ENCODE results near the gene SGMS2.

The SGMS2 gene

DNA sequence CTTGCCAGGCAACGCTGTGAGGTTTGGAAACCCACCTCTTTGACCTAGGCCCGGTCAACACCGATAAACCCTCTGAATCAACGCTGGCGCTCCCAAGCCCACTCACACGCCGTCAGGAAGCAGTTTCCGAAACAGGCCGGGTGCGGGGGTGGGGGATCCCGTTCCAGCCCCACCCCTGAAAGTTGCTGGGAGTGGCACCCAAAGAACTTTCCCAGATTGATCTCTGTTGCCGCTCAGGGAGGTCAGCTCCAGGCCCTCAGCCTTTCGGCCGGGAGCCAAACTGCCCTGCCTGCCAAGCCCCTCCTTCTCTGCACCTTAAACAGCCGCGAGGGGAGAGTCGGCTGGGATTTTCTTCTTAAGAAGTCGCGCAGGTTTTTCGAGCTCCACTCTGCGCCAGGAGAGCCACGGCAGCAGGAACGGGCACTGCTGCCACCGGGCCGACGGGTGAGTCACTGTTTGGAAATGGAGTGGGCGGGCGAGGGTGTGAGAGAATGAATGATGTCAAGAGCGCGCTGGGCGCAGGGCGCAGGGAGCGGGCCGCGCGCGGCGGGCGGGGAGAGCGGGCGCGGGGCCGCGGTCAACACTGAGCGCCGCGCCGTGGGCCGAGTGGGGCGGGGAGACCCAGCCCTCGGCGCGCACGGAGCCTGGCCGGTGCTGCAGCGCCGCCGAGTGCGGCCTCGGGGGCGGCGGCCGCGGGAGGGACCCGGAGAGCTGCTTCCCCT, at the start of gene SGMS2:
TSS of gene SGMS2 (plus strand) at position 583 of the 722 bp plus-strand sequence. CDS start 70,622 bp downstream, outside the sequence.
- peak; percentile 52 to 66 for DNase-seq (ENCODE audit: extremely low read depth in 1 of 2, low read depth in 1 of 2)

DNA sequence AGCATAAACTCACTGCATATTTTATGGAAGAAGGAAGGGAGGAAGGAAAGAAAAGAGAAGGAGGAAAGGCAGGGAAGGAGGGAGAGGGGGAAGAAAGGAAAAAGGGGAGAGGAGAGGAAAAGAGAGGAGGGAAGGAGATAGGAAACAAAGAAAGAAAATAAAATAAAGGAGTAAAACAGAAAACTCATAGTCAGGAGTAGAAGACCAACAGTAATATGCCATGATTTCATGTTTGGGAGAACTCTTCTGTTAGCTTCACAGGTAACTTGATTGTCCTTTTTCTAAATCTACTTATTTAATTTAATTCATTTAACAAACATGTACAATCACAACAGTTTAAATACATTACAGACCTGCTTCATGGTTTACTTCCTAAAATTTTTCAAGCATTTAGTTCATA, 46.8 kb upstream of the SGMS2 start:
- no peak for DNase-seq (ENCODE audit: extremely low read depth in 1 of 2, low read depth in 1 of 2)

DNA sequence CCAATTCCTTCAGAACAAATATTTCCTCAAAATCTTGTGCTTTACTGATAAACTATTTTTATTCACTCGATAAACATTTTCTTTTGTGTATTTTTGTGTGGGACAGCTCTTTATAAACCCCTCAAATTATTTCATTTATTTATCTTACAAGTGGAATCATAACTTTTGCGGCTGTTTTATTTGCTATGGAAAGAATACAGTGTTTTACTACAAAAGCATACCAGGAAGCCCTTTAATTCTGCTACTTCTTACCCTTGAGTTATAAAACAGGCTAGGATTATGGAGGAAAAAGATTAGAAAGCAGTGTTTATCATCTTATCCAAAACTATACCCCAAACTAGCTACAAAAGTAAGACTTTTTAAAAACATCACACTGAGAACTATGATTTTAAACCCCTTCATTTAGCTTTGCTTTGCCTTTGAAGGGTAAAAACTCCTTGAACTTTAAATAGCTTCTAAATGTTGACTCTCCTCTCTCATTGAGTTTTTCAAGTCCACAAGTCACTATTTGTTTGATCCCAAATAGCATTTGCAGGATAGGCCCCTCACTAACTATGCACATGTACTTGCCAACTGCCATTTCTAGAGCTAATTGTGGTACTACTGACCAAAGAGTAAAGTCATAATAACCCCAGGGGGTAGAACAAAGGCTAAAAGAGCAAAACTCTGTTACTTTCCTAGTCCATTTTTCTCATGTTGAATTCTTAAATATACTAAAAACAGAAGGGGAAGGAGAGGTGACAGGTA, 45.8 kb upstream of the SGMS2 start:
- no peak for DNase-seq (ENCODE audit: extremely low read depth in 1 of 2, low read depth in 1 of 2)

DNA sequence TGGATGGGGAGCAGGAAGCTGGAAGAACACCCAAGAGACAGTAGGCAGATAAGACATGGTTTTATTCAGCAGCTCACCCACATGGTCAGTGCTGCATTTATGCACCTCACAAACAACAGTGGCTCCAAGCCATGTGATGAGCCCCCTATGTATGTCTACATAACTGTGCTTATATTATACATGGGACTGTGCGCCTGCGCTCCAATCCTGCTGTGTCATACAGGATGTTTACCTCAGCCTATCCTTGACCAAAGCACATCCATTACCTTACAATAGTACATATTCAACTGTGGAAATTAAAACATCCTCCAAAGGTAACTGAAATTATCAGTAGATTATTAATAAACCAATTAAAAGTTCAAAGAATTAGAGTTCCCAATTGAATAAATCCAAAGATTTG, 44.1 kb upstream of the SGMS2 start:
- DNase-seq (ENCODE audit: extremely low read depth in 1 of 2, low read depth in 1 of 2) = no peak

DNA sequence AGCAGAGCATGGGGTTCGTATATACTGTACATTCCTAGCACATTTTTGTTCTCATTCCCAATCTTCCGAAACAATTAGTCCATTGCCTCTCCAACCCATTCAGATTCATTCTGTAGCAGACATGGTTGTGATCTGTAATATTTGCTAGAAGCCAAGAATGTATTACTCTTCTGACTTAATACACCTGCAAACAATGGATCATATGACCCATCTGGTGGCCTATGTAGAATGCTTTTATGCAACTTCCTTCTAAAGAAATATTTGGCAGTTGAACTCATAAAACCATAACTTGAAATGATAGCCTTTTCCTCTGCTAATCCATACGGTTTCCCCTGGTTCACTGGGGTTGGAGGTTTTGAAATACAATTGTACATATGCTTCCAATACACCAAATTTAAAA, 32.8 kb upstream of the SGMS2 start:
- no peak for DNase-seq (ENCODE audit: extremely low read depth in 1 of 2, low read depth in 1 of 2)

DNA sequence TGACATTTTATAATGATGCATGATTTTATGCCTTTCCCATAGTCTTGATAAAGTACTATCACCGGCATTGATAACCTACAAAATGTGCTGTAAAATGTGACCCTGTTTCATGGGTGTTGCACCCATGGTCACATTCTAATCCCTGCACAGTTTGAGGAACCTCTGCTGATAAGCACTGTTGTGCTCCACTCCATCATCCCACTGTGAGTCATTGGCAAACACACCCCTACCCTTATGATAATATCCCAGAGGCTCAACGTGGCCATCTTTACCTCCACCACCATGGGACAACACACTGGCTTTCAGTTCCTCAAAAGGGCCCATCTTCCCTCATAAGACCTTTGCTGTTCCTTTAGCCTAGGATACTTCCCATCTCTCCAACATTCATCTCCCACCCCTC, 32.0 kb upstream of the SGMS2 start:
- no peak for DNase-seq (ENCODE audit: extremely low read depth in 1 of 2, low read depth in 1 of 2)

DNA sequence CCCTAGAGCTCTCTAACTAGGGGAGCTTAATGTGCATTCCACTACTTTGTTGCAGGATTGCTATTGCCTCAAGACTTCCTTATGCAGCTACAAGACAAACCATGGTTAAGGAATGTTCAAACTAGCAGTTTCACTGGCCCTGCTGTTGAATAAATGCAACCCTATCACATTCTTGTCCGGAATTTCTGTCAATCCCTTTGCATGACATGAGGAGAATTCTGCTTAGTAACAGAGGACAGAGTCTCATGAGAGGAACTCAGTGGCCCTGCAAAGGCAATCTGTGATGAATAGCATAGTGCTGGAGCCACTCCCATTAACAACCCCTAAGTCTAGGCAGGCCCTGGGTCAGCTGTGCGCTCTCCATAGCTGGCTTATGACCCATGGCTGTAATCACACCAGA, 30.7 kb upstream of the SGMS2 start:
- no peak for DNase-seq (ENCODE audit: extremely low read depth in 1 of 2, low read depth in 1 of 2)

DNA sequence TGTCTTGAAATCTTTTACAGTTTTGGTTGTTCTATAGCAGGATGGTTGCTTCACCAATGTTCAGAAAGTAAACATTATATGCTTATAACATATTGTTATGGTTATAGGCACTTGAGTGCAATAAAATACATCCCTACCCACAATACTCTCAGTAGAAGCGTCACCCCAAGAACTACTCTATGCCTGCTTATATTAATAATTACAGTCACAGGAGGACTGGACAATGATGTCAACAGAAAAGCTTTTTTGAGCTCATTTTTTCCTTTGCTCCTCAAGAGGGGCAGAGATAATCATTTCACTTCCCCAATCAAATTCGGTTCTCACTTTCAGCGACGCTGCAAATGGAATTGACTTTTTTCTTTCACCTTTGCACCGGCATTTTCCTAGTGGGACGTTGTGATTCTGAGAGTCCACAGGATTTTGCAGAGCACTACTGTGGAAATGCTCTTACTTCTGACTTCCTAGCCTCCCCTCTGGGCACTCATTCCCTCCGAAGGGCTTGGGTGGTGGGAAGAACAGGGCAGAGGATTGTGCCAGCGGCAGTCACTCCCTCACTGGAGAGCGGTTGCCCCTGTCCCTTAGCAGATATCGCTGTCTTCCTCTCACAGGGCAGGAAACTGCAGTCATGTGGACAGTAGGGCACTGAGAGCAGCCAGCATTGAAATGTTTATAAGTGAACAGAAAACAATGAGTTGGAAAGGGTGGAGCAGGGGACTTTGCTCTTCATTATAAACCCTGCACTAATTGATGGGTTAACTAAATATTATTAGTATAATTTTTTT, 24.9 kb upstream of the SGMS2 start:
- DNase-seq (ENCODE audit: extremely low read depth in 1 of 2, low read depth in 1 of 2) = no peak

DNA sequence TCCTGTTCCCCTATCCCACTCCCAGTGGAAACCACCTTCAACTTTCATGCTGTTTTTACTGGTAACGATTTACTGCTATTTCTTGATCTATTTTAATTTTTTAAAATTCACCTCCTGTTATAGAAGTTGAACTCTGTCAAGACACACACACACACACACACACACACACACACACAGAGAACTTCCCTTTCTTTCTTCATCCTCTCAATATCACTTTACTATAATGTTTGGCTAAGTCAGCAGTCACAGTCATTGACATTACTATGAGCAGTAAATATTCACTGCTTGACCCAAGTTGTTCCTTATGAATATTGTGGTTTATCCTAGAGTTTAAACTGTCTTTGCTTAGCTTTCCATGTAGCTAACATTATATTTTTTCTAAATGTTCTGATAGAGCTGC, 24.0 kb upstream of the SGMS2 start:
- no peak for DNase-seq (ENCODE audit: extremely low read depth in 1 of 2, low read depth in 1 of 2)

DNA sequence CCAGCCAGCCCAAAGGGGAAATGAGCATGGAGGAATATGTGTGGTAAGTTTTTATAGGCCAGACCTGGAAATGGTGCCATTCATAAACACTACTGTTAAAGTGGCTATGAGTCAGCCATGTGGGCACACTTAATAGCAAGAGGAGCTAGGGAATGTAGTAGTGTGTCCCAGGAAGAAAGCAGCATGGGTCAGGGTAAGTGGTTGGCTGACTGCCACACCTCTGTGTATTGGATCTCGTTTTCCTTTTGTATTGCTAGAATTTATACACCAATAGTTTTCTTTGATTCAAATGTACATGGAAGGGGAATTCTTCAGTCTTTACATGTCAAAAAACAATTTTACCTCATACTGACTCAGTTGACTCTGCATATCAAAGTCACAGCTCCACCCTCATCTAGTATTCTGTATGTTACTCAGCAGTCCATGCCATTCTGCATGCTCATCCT, 22.9 kb upstream of the SGMS2 start:
- no peak for DNase-seq (ENCODE audit: extremely low read depth in 1 of 2, low read depth in 1 of 2)

DNA sequence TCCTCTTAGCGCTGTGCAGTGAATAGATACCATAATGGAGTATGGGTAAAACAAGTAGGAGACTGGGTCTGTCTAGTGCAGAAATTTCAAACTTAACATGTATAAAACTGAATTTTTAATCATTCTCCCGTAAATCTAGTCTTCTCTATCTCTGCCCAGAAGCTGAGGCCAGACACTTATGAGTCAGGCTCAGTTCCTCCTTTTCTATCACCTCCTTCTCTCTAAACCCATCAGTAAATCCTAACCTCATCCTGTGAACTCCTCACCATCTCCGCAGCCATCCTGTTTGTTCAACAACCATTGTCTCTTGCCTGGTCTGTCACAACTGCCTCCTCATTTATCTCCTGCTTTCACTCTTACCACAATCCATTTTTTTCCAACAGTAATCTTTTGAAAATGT, 19.8 kb upstream of the SGMS2 start:
- no peak for DNase-seq (ENCODE audit: extremely low read depth in 1 of 2, low read depth in 1 of 2)

DNA sequence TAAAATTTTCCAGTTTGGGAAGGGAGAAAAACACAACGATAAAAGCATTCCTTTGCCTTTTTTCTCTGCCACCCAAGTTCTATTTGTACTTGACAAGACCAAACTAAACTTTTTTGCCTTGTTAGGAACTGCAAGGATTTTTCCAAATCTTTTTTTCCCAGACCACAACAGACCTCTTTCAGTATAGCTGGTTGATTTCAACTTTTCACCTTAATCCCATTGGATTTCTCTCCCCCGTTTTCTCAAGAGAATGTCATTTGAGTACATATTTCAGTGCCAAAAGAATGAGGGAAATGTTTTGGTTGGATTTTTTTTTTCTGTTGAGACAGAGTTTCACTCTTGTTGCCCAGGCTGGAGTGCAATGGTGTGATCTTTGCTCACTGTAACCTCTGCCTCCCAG, 18.5 kb upstream of the SGMS2 start:
- DNase-seq (ENCODE audit: extremely low read depth in 1 of 2, low read depth in 1 of 2) = no peak

DNA sequence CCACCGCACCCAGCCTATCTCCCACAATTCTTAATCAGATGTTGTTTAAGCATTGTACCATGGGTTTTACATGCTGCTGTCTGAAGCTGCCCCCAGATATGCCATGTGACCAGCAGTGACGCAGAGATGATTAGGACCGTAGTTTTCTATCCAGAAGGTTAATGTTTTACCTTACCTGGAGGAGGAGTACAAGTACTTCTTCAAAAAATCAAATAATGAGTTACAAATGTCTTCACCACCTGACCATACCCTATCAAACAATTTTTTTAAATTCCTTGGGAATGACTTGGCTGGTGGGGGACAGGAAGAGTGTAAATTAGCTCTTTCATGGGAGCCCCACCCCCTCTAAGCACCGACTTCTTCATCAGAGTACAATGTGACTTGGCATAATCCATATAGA, 16.2 kb upstream of the SGMS2 start:
- no peak for DNase-seq (ENCODE audit: extremely low read depth in 1 of 2, low read depth in 1 of 2)

DNA sequence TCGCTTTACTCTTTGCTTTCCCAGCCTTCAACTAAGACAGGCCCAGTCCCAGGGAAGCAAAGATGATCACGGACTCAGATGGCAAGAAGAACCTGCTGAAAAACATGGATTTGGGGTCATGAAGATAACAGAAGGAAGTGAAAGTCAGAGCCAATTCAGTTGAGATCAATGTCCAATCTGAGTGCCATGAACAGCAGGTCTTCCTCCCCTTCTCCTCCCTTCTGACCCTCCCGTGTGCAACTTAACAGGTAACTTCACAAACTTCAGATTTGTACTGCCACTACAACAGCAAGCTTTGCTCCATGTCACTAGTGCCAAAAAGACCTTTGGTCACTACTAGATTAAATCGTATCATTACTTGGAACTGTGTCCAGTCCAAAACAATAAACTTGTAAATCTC, 15.5 kb upstream of the SGMS2 start:
- no peak for DNase-seq (ENCODE audit: extremely low read depth in 1 of 2, low read depth in 1 of 2)

DNA sequence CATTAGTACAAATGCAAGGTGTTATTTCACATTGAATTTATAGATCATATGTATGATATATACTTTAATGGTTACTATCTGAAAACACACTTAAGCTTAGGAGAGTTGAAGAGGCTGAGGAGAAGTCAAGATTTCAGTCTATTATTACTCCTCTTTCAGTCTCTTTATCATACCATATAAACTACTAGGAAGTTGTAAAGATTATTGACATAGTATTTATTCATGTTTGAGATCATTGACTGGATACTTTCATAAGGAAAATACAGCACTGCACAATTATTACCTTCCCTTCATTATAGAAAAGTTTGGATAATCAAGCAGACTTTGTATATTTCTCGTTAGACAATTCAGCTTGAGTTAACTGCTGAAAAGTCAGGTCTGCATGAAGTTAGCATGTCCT, 10.0 kb upstream of the SGMS2 start:
- DNase-seq (ENCODE audit: extremely low read depth in 1 of 2, low read depth in 1 of 2) = no peak

DNA sequence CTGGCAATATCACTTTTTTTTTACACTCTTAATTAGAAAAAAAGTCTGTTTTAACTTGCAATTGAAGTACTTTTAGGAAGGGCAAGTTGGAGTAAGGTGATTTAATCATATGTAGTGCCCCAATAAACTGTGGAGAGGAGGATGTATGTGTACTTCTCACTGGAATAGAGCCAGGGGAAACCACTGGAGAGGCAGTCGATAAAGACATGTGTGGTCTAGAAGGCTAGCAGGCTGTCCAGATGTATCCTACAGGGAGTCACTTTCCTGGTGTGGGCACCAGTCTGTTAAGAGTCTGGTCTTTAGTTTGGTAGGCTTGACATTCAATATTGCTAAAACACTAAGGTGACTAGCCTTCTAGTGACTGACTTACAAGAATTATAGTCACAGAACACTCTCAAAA, 9.6 kb upstream of the SGMS2 start:
- no peak for DNase-seq (ENCODE audit: extremely low read depth in 1 of 2, low read depth in 1 of 2)

DNA sequence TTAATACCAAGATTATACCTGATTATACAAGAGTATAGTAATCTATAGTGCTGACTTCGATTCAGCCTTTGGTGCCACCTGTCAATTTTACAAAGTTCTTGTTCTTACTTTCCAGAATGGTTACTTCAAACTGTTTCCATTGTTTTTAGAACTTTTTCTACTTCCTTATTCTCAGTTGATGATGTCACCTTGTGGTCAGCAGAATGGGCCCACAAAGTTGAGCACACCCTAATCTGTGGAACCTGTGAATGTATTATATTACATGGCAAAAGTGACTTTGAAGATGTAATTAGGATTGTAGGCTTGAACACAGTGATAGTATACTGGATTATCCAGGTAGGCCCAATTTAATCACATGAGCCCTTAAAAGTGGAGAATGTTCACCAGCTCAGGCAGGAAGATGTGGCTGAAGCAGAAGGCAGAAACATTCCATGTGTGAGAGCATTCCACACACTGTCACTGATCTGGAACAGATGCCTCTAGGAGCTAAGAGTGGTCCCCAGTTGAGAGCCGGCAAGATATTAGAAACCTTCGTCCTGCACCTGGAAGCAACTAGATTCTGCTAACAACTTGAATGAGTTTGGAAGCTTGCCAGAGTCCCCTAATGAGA, 6.3 kb upstream of the SGMS2 start:
- no peak for DNase-seq (ENCODE audit: extremely low read depth in 1 of 2, low read depth in 1 of 2)

DNA sequence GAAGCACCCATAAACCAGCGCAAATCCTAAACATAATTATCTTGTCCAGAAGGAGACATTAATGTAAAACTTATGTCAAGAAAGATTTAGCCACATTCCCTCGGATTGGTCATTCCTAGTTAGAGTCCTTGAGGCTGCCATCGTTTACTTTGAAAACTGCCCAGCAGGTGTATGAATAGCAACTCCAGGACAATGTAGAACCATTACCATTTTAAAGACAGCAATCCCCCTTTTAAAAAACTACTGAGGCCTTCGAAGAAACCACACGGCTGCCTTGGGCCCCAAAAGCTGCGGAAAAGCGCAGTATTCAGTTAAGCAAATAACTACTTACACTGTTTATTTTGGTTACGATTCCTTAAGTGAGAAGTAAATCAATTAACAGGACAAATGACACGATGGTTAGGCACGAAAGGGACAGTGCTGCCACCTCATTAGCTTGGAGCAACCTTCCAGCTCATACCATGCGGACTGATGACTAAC, 822 bp upstream of the SGMS2 start:
- no peak for DNase-seq (ENCODE audit: extremely low read depth in 1 of 2, low read depth in 1 of 2)

DNA sequence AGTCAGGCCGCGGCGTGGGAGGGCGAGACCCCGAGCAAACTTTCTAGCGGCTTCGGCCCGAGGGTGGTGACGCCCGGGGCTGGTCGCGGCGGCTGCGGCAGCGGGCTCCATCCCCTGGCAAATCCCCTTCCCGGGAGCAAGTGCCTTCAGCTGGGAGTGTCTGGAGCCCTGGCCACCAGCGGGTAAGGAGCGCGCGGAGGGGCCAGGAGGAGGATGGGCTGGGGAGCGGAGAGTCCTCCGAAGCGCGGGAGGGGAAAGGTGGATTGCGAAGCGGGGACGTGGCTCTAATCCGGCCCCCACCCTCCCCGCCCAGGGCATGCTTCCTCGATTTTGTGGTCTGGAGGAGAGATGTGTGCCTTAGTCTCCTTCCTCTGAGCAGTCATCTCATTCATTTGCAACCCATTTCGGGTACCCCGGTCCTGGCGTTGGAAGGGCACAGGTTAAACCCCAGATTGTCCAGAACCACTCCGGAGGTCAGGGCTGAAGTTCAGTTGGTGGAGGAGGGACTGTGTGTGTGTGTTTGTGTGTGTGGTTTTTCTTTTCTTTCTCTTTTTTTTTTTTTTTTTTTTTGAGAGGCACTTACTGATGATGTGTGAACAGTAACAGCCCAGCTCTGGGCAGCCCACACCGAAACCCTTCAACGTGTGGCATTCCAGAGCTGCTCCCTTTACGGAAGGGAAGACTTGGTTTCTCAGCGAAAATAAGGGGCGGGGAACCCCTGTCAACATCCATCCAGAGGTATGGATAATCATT, 516 bp downstream of the SGMS2 start:
- DNase-seq (ENCODE audit: extremely low read depth in 1 of 2, low read depth in 1 of 2) = no peak

DNA sequence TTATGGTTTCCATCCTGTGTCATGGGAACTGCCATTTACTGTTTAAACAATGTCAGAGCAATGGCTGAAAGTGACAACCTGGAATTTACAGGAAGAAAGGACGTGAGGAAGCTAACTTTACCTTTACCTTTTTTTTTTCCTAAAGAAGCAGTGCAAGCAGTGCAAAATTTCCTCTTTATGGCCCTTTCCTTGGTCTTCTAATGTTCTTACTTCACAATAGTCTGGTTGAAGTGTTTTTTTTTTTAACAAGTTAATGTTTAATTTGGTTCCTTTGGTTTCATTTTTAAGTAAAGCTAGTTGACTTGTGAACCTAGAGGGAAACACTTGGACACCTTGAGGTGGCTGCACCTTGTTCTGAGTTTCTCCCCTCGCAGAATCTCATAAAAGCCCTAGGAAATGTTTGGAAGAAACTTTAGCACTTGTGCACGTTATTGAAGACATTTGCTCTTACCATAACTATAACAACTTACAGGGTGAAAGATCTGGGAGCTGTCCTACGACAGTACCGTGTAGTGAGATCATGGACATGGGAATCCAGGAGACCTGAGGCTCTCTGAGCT, 1.8 kb downstream of the SGMS2 start:
- no peak for DNase-seq (ENCODE audit: extremely low read depth in 1 of 2, low read depth in 1 of 2)

All from stimulated activated CD8-positive, alpha-beta memory T cell treated with anti-CD3 and anti-CD28 coated beads, Interleukin-7, amount 100 ng/mL, for 48 hours (primary cell).